HG03159 (cell line): ENCODE results near the gene GLT8D1.
"Not testable (repeated sequence)": the region's sequence is repeated elsewhere in the genome, so short reads cannot be mapped to it uniquely, and the experiment has no call there.

Experiments
- ATAC-seq: cut with Tn5 transposase; IDR thresholded peaks from one replicate; pipeline ENCODE4 v1.9.1; 2021; ENCODE audit warnings: mild to moderate bottlenecking, moderate library complexity; ENCODE audit not compliant: unreplicated experiment

Gene GLT8D1

GRCh38 chr3:52683611-52684010, 22.0 kb downstream of the GLT8D1 start:
- ATAC-seq, result no peak

DNA sequence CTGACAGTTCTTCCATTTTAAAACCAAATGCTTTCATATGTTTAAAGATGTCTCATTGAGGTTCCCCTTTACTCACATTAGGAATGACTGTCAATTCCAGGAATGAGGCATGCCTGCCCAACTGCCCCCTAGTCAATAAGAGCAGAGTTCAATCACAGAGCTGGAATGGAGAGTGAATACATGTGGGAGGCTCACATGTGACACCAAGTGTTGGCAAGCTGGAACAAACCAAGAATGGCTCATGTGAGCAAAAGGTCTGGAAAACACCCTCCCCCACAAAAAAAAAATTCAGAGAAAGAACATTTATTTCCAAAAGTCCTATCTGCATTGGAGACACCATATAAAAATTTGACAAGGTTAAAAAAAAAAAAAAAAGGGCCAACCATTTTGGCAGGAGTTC, 23.6 kb downstream of the GLT8D1 start:
- ATAC-seq, result no peak

DNA sequence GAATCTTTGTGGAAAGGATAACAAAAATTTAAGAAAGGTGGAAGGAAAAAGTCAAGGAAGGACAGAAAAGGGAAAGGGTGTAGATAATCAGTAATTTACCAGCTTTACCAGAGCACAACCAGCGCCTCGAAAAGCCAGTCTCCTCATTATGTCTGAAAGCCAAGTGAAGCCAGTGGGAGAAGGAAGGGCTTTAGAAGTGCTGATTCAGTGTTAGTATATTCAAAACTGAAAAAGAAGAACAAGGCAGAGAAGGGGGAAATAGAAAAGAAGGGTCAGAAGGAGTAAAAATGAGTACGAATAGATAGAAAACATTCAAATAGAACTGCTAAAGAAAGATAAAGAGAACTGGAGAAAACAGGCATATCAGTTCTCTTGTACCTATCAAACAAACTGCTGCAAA, 24.0 kb downstream of the GLT8D1 start:
- no peak for ATAC-seq

DNA sequence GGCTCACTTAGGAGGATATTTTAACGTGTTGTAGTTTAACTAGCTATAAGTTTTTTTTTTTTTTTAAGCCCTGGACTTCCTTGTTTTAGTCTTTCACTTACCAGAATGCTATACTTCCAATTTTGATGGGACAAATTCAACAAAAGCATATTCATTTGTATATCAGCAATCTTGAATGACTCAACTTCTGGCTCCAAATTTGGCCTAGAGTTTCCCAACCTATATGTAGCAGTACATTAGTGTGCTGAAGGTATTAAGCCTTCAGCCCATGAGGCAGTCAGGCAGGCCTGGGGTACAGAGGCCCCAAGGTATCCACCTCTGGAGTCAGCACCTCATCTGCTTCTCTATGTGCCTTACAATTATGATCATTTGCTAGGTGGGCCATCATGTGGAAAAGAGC, 25.8 kb downstream of the GLT8D1 start:
- ATAC-seq, result no peak

GRCh38 chr3:52679199-52679538, 26.4 kb downstream of the GLT8D1 start:
- no peak for ATAC-seq

DNA sequence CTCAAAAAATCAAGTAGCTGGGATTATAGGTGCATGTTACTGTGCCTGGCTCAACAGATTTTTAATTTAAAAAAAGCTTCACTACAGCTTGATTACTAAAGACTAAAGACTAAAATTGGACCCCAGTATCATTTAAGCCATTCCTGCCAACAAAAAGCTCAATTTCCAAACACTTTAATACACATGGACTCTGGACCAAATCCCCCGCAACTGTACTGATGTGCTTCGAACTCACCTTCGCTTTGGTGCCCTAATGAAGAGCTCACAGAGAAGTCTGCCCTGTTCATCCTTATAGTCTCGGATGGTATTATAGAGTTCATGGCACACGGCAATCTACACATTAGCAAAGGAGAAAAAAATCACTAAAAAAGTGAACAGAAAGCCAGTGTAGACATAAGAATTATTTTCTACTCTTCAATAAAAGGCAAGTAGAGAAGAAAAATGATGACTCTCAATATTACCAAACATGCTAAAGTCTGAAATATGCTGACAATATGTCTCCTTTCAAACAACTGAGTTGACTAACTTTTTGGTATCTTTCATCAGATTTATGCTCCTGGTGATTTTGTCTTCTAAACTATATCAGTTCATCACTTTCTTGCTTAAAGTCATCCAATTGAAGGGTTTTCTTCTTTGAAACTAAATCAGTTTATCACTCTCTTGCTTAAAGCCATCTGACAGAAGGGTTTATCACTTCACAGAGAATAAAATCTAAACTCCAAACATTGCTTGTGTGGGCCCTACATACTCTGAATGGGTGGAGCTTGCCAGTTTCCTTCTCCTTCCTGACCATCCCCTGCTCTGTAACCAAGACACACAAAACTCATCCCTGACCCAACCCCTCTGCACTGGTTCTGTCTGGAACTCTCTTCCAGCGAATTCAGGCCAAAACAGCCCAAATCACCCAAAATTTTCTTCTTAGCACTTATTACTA, 27.1 kb downstream of the GLT8D1 start:
- no peak for ATAC-seq

- ATAC-seq, result not testable (repeated sequence)
Measured at GRCh38 chr3:52676201-52676600, 29.4 kb downstream of the GLT8D1 start.

DNA sequence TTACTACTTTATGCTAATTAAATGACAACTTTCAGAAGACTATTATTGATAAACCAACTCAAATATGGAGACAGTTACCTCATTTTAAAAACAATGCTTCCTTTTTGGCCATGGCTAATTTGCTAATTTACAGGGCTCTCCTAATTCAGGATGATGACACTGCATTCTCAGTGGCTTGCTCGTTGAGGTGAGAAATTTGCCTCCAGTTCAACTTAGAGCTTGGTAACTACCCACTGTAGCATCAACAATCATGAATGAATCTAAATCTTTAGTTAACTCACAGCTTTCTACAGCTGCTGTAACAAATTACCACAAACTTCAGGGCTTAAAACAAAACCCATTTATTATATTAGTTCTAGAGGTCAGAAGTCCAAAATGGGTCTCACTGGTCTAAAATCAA, 33.9 kb downstream of the GLT8D1 start:
- no peak for ATAC-seq

DNA sequence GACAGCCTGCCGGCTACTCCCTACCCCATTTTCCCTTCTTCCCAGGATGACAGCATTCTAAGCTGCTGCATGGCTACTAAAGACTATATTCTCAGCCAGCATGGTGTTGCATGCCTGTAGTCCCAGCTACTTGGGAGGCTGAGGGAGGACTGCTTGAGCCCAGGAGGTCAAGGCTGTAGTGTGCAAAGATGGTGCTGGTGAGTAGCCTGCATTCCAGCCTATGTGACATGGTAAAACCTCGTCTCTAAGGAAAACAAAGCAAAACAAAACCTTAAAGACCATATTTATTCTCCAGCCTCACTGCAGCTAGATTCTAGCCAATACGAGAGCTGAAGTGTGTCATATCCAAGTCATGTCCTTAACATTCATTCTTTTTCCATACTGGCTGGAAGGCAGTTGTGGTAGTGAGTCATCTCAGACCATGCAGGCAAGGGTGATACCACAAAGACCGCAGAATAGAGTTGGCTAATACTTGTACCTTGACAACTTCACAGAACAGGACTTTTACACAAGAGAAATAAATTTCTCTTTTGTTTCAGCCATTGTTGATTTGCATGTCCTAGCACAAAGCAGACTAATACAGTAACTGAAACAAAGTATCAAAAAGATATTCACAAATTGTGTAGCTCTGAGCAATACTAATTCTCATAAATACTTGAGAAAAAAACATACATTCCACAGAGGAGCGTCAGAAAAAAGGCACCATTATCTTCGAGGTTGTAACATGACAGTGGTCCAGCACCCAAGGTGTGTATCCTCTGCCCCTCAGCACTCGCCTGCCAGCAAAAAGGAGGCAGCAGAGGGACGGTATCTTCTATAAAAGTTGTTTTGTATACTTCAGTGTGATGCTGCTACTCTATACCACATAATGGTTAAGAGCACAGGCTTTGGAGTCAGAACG, 34.7 kb downstream of the GLT8D1 start:
- ATAC-seq, result peak; percentile 61

DNA sequence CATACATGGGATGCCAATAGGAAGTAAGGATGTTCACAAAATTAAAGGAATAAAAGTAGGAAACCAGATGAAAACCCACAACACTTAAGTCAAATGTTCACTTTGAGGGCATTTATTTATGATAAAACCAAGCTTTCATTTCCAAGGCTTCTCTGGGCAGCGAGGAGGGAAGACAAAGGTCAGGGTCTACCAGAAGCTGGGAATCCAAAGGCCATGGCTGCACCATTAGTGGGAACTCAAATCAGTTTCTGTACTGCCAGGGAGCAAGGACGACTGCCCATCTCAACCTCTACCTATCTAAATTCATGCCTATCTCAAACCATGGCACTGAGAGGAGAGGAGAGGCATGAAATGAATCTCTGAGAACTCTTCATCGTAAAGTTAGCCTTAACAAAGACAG, 42.5 kb downstream of the GLT8D1 start:
- no peak for ATAC-seq

DNA sequence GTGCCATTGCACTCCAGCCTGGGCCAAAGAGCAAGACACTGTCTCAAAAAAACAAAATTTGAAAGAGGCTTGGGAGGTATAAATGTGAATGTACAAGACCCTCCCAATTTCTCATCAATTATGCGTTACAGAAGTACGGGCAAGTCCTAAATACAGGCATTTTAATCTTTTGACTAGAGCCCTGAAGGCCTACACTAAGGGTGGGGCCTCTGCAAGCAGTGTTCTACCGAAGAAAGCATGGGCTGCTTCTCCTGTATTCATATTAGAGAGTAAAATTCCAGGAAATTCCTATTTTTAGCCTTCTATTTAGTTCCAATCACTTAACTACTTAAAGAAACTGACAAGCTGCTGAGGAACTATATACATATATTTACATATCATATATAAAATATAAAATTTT, 45.5 kb downstream of the GLT8D1 start:
- ATAC-seq, result no peak

- ATAC-seq, result no peak
Measured at GRCh38 chr3:52655895-52656294, 49.7 kb downstream of the GLT8D1 start.

DNA sequence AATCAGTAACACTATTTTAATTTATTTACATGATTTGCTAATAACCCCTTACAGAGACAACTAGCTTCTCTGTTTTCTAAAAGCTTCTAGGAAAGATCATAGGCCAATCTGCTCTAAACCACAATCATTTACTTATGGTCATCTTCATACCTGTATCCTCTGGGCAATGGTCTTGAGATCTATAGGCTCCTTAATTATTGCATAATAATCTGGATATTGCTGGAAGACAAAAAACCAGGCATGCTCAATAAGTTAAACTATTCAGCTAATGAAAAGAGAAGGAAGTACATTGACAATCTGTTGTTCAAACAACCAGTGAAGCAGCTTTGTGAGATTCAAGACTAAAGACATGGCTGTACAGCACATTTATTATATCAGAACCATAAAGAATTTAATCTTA, 54.0 kb downstream of the GLT8D1 start:
- no peak for ATAC-seq

- ATAC-seq, result no peak
Measured at GRCh38 chr3:52650439-52650838, 55.2 kb downstream of the GLT8D1 start.

- no peak for ATAC-seq
Measured at GRCh38 chr3:52649461-52650210, 56.0 kb downstream of the GLT8D1 start.

GRCh38 chr3:52645549-52645948, 60.0 kb downstream of the GLT8D1 start:
- no peak for ATAC-seq
